NB4 (cell line): ENCODE results near the gene EPB41L2.

Experiments used
- POLR2A ChIP-seq: IDR thresholded peaks from 2 replicates; pipeline ENCODE4 v1.6.1; 2011; ENCODE audit warnings: mild to moderate bottlenecking; ENCODE audit not compliant: insufficient read length; ENCODE audit errors: extremely low read depth
- TF ChIP-seq, protein P1 (sequence below): IDR thresholded peaks from one replicate; pipeline ENCODE4 v1.5.1; 2012; ENCODE audit warnings: low read depth, low read length

DNA sequence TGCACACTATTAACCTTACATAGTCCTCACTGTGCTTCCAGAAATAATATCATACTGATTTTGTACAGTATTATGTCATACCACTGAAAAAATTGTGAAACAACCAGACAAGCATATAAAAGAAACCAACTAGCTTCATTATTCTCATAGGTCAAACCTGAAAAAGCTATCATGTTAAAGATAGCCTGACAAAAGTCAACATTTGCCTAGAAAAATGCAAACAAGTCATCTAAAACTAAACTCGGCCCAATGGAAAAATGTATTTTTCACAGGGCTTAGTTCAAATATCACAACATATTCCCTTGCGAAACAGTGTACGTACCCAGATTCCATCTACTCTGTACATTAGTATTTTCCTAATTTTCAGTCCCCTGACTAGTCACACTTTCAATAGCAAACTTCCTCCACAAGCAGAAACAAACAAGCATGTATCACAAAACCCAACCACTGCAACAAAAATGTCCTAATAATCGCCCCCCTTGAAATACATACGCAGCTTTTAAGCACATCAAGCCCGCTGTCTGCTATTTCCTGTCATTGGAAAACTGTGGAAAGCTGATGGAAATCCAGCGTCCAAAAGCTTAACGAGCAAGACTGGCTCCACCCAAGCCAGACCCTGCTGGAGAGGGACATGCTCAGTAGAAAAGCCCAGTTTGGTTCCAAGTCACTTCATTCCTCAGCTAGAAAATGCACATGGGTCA, 93.1 kb downstream of the EPB41L2 start:
- TF ChIP-seq, protein P1, sequence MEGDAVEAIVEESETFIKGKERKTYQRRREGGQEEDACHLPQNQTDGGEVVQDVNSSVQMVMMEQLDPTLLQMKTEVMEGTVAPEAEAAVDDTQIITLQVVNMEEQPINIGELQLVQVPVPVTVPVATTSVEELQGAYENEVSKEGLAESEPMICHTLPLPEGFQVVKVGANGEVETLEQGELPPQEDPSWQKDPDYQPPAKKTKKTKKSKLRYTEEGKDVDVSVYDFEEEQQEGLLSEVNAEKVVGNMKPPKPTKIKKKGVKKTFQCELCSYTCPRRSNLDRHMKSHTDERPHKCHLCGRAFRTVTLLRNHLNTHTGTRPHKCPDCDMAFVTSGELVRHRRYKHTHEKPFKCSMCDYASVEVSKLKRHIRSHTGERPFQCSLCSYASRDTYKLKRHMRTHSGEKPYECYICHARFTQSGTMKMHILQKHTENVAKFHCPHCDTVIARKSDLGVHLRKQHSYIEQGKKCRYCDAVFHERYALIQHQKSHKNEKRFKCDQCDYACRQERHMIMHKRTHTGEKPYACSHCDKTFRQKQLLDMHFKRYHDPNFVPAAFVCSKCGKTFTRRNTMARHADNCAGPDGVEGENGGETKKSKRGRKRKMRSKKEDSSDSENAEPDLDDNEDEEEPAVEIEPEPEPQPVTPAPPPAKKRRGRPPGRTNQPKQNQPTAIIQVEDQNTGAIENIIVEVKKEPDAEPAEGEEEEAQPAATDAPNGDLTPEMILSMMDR, result no peak
- TF ChIP-seq POLR2A, result no peak
